HUES64 (cell line): ENCODE results near the gene MAGI1.
"Not testable (repeated sequence)": the region's sequence is repeated elsewhere in the genome, so short reads cannot be mapped to it uniquely, and the experiment has no call there.

Experiments
- H3K27ac ChIP-seq: 2 replicates; pipeline ENCODE4 v1.7.0; 2013; ENCODE audit warnings: low read depth, low read length, inconsistent platforms
- H3K27me3 ChIP-seq: 2 replicates; pipeline ENCODE4 v1.6.1; 2013; ENCODE audit warnings: mild to moderate bottlenecking, low read length; ENCODE audit not compliant: insufficient read depth
- H3K36me3 ChIP-seq: 2 replicates; pipeline ENCODE4 v1.6.1; 2013; ENCODE audit warnings: mild to moderate bottlenecking, low read length; ENCODE audit not compliant: insufficient read depth
- H3K4me1 ChIP-seq: 2 replicates; pipeline ENCODE4 v1.6.1; 2013; ENCODE audit warnings: mild to moderate bottlenecking, low read length, moderate library complexity; ENCODE audit not compliant: insufficient read depth
- H3K4me3 ChIP-seq: 2 replicates; pipeline ENCODE4 v1.5.1; 2013; ENCODE audit warnings: mild to moderate bottlenecking, low read length, moderate library complexity
- H3K9ac ChIP-seq: 2 replicates; pipeline ENCODE4 v1.6.1; 2013; ENCODE audit warnings: mild to moderate bottlenecking, low read depth, low read length
- H3K9me3 ChIP-seq: 2 replicates; pipeline ENCODE4 v1.6.1; 2013; ENCODE audit warnings: low read depth, low read length; ENCODE audit not compliant: insufficient read depth
- WGBS: fragments of 150-250, 120-280 bp; methylation state at CpG from one replicate; pipeline ENCODE4 v1.1.7; 2013; ENCODE audit warnings: missing lambda C conversion rate; 5-methylcytosine and 5-hydroxymethylcytosine counted together

The MAGI1 gene

DNA sequence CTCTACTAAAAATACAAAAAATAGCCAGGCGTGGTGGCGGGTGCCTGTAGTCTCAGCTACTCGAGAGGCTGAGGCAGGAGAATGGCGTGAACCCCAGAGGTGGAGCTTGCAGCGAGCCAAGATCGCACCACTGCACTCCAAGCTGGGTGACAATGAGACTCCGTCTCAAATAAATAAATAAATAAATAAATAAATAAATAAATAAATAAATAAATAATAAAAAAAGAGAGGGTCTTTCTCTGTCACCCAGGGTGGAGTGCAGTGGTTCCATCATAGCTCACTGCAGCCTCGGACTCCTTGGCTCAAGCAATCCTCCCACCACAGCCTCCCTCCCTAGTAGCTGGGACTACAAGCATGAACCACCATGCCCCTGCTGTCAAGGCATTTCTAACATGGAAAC, 11.6 kb downstream of the MAGI1 start:
- not testable (repeated sequence) for H3K36me3 ChIP-seq, H3K27ac ChIP-seq, H3K9me3 ChIP-seq, H3K27me3 ChIP-seq, H3K9ac ChIP-seq, H3K4me3 ChIP-seq
- H3K4me1 ChIP-seq, result peaks cover 17% of the 10 kb centered on the region
- 93% methylated on average over 7 of the region's 8 CpGs for WGBS

DNA sequence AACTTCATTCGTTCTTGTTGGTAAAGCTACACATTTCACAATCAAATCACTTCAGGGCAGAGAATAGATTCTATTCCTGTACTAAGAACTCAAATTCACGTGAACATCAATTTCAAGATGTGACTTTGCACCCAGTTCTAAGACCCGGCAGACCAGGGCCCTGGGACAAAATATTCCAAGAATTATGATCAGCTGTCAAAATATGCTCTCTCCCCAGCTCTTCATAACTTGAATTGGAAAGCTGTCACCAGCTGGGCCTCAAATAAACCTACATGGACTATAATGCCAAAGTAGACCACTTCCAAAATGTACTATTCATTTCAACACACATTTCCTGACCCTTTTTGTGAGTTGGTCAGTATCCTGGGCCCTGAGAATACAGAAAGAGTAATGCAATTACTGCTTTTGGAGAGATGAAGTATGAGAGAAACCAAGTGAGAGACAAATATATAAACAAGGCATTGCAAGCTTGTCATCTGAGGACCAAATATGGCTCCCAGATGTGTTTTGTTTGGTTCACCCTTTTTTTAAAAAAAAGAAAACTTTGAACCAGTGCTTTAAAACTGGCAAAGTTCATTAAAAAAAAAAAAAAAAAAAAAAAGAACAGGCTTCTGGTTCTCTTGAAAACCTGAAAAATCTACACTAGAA, 14.9 kb downstream of the MAGI1 start:
- no peaks in the 10 kb centered on the region for H3K9me3 ChIP-seq

DNA sequence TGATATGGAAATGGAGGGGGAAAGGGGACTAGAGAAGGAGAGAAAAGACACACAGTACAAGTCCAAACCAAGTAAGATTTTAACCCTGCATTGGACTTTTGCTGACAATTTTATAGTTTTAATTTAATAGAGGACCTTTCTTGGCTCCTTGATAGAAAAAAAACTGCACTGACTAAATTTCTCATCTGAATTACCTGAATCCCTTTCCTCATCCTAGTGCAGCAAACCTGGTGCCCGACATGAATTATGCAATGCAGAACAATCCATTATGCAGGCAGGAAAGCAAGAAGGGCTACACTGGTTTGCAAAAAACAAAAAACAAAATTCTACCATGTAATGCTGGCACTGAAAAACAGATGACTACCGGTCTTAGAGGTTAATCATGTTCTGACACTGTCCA, 15.5 kb downstream of the MAGI1 start:
- H3K4me1 ChIP-seq, result peaks cover 33% of the 10 kb centered on the region
- H3K9ac ChIP-seq, result no peak overlapping the region
- no peaks in the 10 kb centered on the region for H3K9me3 ChIP-seq
- H3K27me3 ChIP-seq, result no peaks in the 10 kb centered on the region
- no peaks in the 10 kb centered on the region for H3K36me3 ChIP-seq
- 90% methylated on average over 2 of the region's 2 CpGs for WGBS
- H3K4me3 ChIP-seq, result no peak overlapping the region
- no peak overlapping the region for H3K27ac ChIP-seq

More for the DNA sequence above, 14.9 kb downstream of the MAGI1 start:
- Histone ChIP-seq H3K9ac (no peak overlapping the region), H3K27me3 (no peaks in the 10 kb centered on the region), H3K4me1 (peaks cover 33% of the 10 kb centered on the region), H3K27ac (no peak overlapping the region), H3K36me3 (no peaks in the 10 kb centered on the region), H3K4me3 (no peak overlapping the region)
- WGBS, result 88% methylated on average over 3 of the region's 3 CpGs

DNA sequence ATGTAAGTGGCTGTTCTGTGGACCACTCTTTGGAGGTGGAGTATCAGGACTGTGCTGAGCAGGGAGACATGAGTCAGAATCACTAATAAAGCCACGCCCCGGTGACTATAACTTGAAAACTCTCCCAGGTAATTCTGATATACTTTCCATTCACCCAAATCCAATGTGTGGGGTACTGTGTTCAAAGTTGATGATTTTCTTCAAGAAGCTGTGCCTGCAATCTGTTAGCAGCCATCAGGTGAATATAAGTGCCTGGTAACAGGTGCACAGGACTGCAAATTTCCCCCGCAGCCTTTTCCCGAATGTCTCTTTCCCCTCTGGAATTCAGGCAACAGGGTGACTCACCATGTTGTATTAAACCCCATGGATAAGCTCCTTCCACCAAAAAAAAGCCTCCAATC, 17.0 kb downstream of the MAGI1 start:
- Histone ChIP-seq H3K4me1 (peaks cover 40% of the 10 kb centered on the region), H3K27ac (no peak overlapping the region), H3K36me3 (no peaks in the 10 kb centered on the region), H3K9me3 (no peaks in the 10 kb centered on the region), H3K4me3 (no peak overlapping the region), H3K9ac (no peak overlapping the region), H3K27me3 (no peaks in the 10 kb centered on the region)
- 78% methylated on average over 4 of the region's 4 CpGs for WGBS

DNA sequence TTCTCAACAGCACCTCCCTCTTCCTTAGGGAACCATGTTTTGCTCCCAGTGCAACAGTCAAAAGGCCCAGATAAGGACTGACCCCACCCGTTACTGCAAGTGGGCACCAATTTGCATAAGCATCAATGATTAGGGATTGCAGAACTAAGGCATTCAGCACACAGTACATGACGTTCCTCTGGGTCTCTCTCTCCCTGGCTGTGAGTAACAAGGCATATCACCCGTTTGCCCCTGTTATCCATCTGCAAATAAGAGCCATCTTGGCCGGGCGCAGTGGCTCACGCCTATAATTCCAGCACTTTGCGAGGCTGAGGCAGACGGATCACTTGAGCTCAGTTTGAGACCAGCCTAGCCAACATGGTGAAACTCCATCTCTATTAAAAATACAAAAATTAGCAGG, 18.8 kb downstream of the MAGI1 start:
- no peak overlapping the region for H3K4me3 ChIP-seq
- no peak overlapping the region for H3K9ac ChIP-seq
- no peaks in the 10 kb centered on the region for H3K36me3 ChIP-seq
- H3K27me3 ChIP-seq, result no peaks in the 10 kb centered on the region
- peaks cover 37% of the 10 kb centered on the region for H3K4me1 ChIP-seq
- 76% methylated on average over 8 of the region's 8 CpGs for WGBS
- no peaks in the 10 kb centered on the region for H3K9me3 ChIP-seq
- H3K27ac ChIP-seq, result no peak overlapping the region

DNA sequence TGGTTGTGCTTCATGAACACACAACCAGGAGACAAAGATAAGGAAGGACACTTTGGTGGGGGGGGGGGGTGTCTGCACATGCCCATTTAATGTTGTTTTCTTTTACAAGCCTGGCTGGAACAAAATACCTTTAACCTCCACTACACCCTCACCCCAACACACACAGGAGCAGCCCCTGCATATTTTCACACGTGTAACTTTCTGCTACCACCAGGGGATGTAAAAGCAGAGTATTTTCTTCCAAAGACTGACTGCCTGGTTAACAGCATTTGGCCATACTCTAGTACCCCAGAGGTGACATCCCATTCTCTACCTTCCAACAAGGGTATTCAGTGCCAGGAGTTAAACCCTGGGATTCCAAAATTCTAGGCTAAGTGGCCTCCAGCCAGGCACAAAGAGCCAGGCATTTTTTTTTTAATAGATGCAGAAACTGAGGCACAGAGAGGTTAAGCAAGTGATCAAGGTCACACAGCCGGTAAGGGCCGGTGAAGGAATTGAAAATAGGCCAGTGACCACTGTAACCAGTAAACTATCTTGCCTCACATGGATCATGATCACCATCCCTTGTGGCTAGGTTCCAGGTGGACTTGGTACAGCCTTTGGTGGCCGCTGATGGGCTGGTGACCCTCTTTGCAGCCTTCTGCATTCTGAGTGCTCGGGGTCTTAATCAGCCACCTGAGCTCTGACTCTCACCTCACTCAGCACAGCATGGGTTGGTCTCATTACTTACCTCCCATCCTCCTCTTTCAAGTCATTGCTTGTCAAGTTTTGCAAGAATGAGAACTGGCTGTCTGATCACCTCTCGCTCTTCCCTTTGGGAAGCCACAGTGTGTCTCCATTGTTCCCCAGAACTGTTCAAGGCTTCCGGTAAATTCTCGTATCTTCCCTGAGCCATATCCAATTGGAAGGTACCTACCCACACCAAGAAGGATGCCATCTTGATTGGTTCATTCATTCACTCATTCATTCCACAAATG, 20.4 kb downstream of the MAGI1 start:
- peaks cover 34% of the 10 kb centered on the region for H3K4me1 ChIP-seq
- H3K9me3 ChIP-seq, result no peaks in the 10 kb centered on the region
- H3K4me3 ChIP-seq, result no peak overlapping the region
- H3K27ac ChIP-seq, result 0 out of 2 replicates have a peak overlapping the region, but pooled peaks have one; percentile 5
- no peaks in the 10 kb centered on the region for H3K36me3 ChIP-seq
- H3K9ac ChIP-seq, result no peak overlapping the region
- no peaks in the 10 kb centered on the region for H3K27me3 ChIP-seq
- WGBS, result 83% methylated on average over 8 of the region's 8 CpGs

DNA sequence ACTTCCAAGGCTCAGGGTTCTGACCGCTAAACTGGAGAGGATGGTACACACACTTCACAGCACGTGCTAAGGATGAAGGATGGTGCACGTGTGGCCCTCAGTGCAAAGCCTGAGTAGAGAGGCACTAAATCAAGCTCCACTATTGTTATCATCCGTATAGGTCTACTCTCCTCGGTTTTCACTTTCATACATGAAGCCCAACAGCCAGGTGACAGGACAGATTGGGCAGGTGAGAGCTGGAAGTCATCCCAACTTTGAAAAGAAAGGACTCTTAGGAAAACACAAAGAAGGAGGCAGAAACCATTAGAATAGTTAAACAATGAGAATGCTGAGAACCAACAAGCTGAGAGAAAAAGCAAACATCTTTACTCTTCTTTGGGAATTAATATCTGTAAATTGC, 21.1 kb downstream of the MAGI1 start:
- H3K4me1 ChIP-seq, result peaks cover 28% of the 10 kb centered on the region
- 81% methylated on average over 5 of the region's 5 CpGs for WGBS

DNA sequence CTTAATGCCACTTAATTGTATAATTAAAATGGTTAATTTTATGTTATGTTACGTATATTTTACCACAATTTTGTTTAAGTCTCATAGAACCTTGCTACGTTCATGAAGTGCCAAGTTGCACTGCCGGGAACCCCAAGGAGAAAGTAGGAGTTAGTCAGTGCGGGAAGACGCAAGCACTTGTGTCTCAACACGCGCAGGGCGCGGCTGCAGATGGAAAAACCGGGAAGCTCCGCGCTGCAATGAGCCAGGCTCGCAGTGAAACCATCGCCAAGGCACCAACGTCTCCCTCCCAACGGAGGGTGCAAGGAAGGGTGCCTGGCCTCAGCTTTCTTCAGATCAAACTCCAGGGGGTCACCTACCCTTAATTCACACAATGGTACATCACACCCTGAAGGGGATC, 21.6 kb downstream of the MAGI1 start:
- 88% methylated on average over 15 of the region's 16 CpGs for WGBS
- no peaks in the 10 kb centered on the region for H3K9me3 ChIP-seq
- no peaks in the 10 kb centered on the region for H3K36me3 ChIP-seq
- H3K27me3 ChIP-seq, result no peaks in the 10 kb centered on the region
- H3K27ac ChIP-seq, result no peak overlapping the region
- no peak overlapping the region for H3K4me3 ChIP-seq
- peaks cover 24% of the 10 kb centered on the region for H3K4me1 ChIP-seq
- H3K9ac ChIP-seq, result no peak overlapping the region

More for the DNA sequence above, 21.1 kb downstream of the MAGI1 start:
- H3K9me3 ChIP-seq, result no peaks in the 10 kb centered on the region
- no peak overlapping the region for H3K4me3 ChIP-seq
- no peaks in the 10 kb centered on the region for H3K36me3 ChIP-seq
- no peaks in the 10 kb centered on the region for H3K27me3 ChIP-seq
- H3K27ac ChIP-seq, result 0 out of 2 replicates have a peak overlapping the region, but pooled peaks have one; percentile 5
- H3K9ac ChIP-seq, result no peak overlapping the region

DNA sequence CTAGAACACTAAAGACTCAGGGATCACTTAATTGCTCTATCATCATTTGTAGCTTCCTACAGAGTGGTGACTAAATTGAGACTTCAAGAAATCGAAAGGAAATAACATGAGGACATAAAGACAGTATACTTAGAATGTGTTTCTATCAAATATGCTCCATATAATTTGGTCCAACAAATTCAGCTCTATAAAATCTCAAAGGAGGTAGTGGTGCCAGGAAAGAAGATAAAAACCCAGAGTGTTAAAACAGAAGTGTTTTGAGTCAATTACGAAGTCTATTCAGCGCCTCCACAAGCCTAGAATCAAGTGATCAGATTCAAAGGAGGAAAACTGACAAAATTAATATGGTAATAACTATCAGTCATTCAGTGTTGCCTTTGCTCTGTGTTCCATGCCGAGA, 22.9 kb downstream of the MAGI1 start:
- Histone ChIP-seq H3K4me1 (peaks cover 26% of the 10 kb centered on the region), H3K4me3 (no peak overlapping the region), H3K36me3 (no peaks in the 10 kb centered on the region), H3K27me3 (no peaks in the 10 kb centered on the region), H3K9ac (no peak overlapping the region), H3K9me3 (no peaks in the 10 kb centered on the region), H3K27ac (no peak overlapping the region)
- 90% methylated on average over 3 of the region's 4 CpGs for WGBS

DNA sequence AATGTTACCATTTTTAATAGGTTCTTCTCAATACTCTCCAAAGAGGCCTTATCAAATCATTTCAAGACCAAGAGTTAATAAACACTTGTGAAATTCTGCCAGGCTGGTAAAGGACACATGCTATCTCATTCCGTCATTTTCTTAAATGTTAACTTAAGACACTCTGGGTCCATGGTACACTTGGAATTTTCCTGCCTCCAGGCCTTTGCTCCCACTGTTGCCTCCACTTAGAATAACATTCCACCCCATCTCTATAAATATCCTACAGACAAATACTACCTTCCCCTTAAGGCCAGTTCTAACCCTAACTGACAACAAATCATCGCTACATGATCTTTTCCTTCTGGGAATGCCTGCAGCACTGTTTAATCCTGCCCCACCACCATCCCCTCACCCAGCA, 24.1 kb downstream of the MAGI1 start:
- H3K9me3 ChIP-seq, result no peaks in the 10 kb centered on the region
- no peak overlapping the region for H3K27ac ChIP-seq
- no peaks in the 10 kb centered on the region for H3K27me3 ChIP-seq
- H3K4me1 ChIP-seq, result peaks cover 34% of the 10 kb centered on the region
- no peaks in the 10 kb centered on the region for H3K36me3 ChIP-seq
- H3K9ac ChIP-seq, result no peak overlapping the region
- WGBS, result 95% methylated on average over 1 of the region's 2 CpGs
- no peak overlapping the region for H3K4me3 ChIP-seq

DNA sequence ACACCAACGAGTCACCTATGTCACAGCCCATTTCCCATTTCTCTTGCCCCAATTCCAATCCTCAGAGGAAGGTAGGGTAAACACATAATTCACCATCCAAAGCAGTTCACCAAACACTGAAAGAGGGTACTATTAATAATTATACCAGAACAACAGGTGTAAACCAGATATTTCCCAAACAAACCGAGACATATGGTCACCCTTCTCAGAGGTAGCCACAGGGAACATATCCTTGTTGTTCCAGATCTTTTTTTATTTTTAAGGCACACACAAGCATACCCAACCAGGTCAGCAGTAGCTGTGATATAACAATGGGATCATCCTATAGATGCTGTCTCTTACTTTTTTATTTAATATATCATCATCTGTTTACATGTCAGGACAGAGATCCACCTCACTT, 24.7 kb downstream of the MAGI1 start:
- no peaks in the 10 kb centered on the region for H3K9me3 ChIP-seq
- 95% methylated on average over 2 of the region's 2 CpGs for WGBS

More for the DNA sequence above, 24.7 kb downstream of the MAGI1 start:
- Histone ChIP-seq H3K4me3 (no peak overlapping the region), H3K27me3 (no peaks in the 10 kb centered on the region), H3K27ac (no peak overlapping the region), H3K4me1 (peaks cover 31% of the 10 kb centered on the region), H3K9ac (no peak overlapping the region), H3K36me3 (no peaks in the 10 kb centered on the region)
